ENCODE results near the gene ALDH1B1.

DNA sequence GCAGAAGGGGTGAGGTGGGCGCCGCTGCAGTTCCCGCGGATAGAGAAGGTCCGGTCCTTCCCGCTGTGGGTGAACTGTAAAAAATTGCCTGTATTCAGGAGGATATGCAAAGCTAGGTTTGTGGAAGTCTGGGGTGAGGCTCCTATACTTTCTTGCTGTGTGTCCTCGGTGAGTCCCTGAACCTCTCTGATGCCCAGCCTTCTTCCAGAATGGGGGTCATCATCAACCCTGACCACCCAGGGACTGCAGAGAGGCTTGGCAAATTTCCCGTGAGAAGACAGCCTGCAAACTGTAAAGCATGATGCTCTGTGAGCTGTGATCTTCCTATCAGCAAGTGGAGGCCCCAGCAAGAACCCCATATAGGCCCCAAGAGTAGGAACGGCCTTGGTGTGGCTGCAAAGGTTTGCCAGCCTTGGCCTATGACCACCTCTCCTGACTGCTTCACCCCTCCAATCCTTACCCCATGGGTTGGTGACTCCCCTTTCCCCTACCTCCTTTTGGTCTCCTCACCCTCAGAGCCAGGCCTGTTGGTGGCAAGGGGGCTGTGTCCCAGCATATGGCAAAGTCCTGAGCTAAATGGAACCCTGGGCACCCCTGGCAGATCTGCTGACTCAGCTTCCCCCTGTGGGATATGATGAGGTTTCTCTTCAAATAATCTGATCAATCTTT lies 760 bp downstream of the ALDH1B1 start:
- TF ChIP-seq CTCF (IDR thresholded peaks at IDR 0.05) (no peak), POLR2A (IDR thresholded peaks at IDR 0.05; ENCODE audit: low read depth) (no peak), POLR2AphosphoS5 (IDR thresholded peaks at IDR 0.05) (no peak)
